Muscle layer of duodenum (tissue), 2 donors: ENCODE data around the gene PIN1.

ENCODE experiments used
- H3K27ac ChIP-seq: one replicate; pipeline ENCODE4 v1.7.0; 2013; ENCODE audit warnings: mild to moderate bottlenecking, low read length
- H3K27me3 ChIP-seq: one replicate; pipeline ENCODE4 v1.7.0; 2013; ENCODE audit warnings: low read depth, mild to moderate bottlenecking, control low read depth, low read length
- H3K36me3 ChIP-seq, 2 donors: one replicate each; pipeline ENCODE4 v1.7.0; 2013; ENCODE audit warnings: low read length in 2 of 2, control low read depth in 1 of 2, mild to moderate bottlenecking in 1 of 2; ENCODE audit not compliant: insufficient read depth in 2 of 2, control insufficient read depth in 1 of 2
- H3K4me1 ChIP-seq, 2 donors: one replicate each; pipeline ENCODE4 v1.7.0; 2013; ENCODE audit warnings: low read length in 2 of 2, mild to moderate bottlenecking in 2 of 2, control low read depth in 1 of 2, moderate library complexity in 1 of 2; ENCODE audit not compliant: insufficient read depth in 2 of 2, control insufficient read depth in 1 of 2
- H3K4me3 ChIP-seq, 2 donors: one replicate each; pipeline ENCODE4 v1.7.0; 2013; ENCODE audit warnings: low read length in 2 of 2, low read depth in 1 of 2, mild to moderate bottlenecking in 1 of 2
- H3K9me3 ChIP-seq, 2 donors: one replicate each; pipeline ENCODE4 v1.7.0; 2013; ENCODE audit warnings: low read length in 2 of 2, control low read depth in 1 of 2, mild to moderate bottlenecking in 1 of 2; ENCODE audit not compliant: control insufficient read depth in 1 of 2
- donor health status: healthy.

The PIN1 gene

DNA sequence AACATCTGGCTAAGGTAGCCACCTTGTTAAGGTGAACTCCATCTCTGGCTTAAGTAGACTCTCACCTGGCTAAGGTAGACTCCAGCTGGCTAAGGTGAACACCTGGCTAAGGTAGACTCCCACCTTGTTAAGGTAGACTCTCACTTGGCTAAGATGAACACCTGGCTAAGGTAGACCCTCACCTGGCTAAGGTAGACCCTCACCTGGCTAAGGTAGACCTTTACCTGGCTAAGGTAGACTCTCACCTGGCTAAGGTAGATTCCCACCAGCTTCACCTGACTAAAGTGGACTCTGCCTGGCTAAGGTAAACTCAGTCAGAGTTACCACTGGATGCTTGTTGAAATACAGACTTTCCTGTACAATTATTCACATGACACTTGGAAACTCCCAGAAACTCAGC lies 23.6 kb downstream of the PIN1 start:
- Histone ChIP-seq H3K4me3 (no peak overlapping the region), H3K9me3 (no peaks in the 10 kb centered on the region), H3K4me1 (no peaks in the 10 kb centered on the region), H3K27ac (no peak overlapping the region), H3K36me3 (no peaks in the 10 kb centered on the region), H3K27me3 (no peaks in the 10 kb centered on the region)

- Histone ChIP-seq H3K9me3 (no peaks in the 10 kb centered on the region), H3K4me1 (no peaks in the 10 kb centered on the region)
Measured at GRCh38 chr19:9860407-9860806, 25.3 kb downstream of the PIN1 start.

GRCh38 chr19:9861503-9861902 lies 26.4 kb downstream of the PIN1 start:
- no peaks in the 10 kb centered on the region for H3K36me3 ChIP-seq

More at GRCh38 chr19:9860407-9860806, 25.3 kb downstream of the PIN1 start:
- H3K27me3 ChIP-seq: no peaks in the 10 kb centered on the region
- no peak overlapping the region for H3K27ac ChIP-seq
- H3K36me3 ChIP-seq: no peaks in the 10 kb centered on the region
- no peak overlapping the region for H3K4me3 ChIP-seq

DNA sequence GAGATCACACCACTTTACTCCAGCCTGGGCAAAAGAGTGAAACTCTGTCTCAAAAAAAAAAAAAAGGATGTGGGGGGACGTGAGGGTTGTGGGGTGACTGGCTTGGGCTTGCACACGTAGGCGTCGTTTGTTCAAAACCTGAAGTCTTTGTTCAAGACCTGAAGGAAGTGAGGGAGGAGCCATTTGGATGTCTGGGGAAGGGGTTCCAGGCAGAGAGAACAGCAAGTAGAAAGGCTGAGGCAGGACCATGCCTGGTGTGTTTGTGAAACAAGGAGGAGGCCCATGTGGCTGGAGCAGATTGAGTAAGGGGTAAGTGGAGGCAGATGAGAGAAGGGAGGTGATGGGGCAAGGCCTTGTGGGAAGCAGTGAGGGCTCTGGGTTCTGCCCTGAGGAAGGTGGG lies 27.8 kb downstream of the PIN1 start:
- Histone ChIP-seq H3K4me1 (no peaks in the 10 kb centered on the region), H3K9me3 (no peaks in the 10 kb centered on the region), H3K27ac (no peak overlapping the region), H3K27me3 (no peaks in the 10 kb centered on the region), H3K4me3 (no peak overlapping the region), H3K36me3 (no peaks in the 10 kb centered on the region)

More at GRCh38 chr19:9861503-9861902, 26.4 kb downstream of the PIN1 start:
- Histone ChIP-seq H3K27ac (no peak overlapping the region), H3K4me3 (no peak overlapping the region), H3K9me3 (no peaks in the 10 kb centered on the region), H3K27me3 (no peaks in the 10 kb centered on the region), H3K4me1 (no peaks in the 10 kb centered on the region)

DNA sequence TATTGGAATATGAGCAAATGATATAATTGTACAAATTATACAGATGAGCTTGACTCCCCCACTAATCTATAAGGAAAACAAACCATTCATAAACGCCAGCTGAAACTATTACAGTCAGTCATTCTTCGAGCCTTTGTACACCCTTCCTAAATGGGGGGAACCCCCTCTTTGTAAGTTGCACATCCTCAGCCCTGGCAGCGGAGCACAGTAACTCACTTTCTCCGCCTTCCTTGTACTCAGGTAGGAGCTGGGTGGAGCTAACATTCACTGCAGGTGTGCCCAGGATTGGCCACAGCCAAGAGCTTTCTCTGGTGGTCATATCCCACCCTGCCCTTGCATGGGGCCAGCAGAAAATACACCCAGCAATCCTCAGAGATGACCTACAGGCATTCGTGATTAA lies 28.6 kb downstream of the PIN1 start:
- Histone ChIP-seq H3K27me3 (no peaks in the 10 kb centered on the region), H3K9me3 (no peaks in the 10 kb centered on the region), H3K4me1 (no peaks in the 10 kb centered on the region), H3K4me3 (no peak overlapping the region), H3K27ac (no peak overlapping the region), H3K36me3 (no peaks in the 10 kb centered on the region)

GRCh38 chr19:9865732-9866501 lies 30.8 kb downstream of the PIN1 start:
- no peaks in the 10 kb centered on the region for H3K27me3 ChIP-seq
- no peaks in the 10 kb centered on the region for H3K9me3 ChIP-seq
- H3K27ac ChIP-seq: no peak overlapping the region
- H3K36me3 ChIP-seq: no peaks in the 10 kb centered on the region
- H3K4me1 ChIP-seq: no peaks in the 10 kb centered on the region
- no peak overlapping the region for H3K4me3 ChIP-seq

GRCh38 chr19:9868983-9869617 lies 34.0 kb downstream of the PIN1 start:
- no peaks in the 10 kb centered on the region for H3K36me3 ChIP-seq
- no peaks in the 10 kb centered on the region for H3K27me3 ChIP-seq
- no peak overlapping the region for H3K4me3 ChIP-seq
- H3K4me1 ChIP-seq: no peaks in the 10 kb centered on the region
- H3K9me3 ChIP-seq: no peaks in the 10 kb centered on the region
- H3K27ac ChIP-seq: no peak overlapping the region

DNA sequence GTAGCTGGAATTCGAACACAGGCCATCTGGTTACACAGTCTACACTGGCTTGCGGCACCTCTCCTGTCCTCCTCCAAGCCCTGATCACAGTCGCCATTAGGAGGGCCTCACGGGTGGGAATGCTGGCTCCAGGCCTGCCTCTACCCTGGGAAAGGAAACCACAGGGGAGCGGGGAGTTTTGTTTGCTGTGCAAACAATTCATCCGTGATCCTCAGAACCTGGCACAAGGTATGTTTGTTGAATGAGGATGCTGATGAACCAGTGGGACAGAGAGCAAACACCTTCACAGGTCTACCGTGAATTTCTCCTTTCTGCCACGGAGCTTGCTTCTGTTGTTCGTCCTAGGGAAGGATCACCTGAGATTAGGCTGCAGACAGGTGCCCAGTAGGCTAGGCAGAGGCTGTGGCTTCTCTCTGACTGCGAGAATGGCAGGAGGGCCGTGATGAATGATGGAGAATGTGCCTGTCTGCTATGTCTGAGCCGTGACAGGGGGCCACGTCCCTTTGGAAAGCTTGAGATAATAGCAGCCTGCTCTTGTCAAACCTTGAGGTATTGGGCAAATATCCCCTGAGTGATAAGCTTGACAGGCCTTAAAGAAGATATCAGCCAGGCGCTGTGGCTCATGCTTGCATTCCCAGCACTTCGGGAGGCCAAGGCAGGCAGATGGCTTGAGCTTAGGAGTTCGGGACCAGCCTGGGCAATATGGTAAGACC lies 36.7 kb downstream of the PIN1 start:
- H3K27ac ChIP-seq: no peak overlapping the region
- H3K4me1 ChIP-seq: no peaks in the 10 kb centered on the region
- no peaks in the 10 kb centered on the region for H3K27me3 ChIP-seq
- H3K4me3 ChIP-seq: no peak overlapping the region
- H3K36me3 ChIP-seq: no peaks in the 10 kb centered on the region
- no peaks in the 10 kb centered on the region for H3K9me3 ChIP-seq

DNA sequence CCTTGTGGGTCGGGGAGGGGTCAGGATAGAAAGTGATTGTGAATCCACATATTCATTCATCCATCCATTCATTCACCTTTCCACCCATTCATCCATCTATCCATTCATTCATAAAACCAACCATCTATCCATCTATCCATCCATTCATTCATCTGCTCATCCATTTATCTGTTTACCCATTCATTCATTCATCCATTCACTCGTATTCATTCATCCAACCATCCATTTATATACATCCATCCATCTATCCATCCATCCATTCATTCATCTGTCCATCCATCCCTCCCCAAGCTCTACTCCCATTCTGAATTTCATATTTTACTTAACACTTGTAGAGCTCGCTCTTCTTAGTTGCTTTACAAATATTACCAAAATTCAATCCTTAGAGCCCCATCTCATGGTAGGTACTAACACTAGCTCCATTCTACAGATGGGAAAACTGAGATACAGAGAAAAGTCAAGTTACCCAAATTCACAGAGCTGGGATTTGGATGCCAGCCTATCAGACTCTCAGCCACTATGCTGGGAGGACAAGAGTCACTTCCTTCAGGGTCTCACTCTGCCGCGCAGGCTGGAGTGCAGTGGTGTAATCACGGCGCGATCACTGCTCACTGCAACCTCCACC lies 37.6 kb downstream of the PIN1 start:
- H3K36me3 ChIP-seq: no peaks in the 10 kb centered on the region
- no peak overlapping the region for H3K27ac ChIP-seq
- H3K9me3 ChIP-seq: no peaks in the 10 kb centered on the region
- H3K4me3 ChIP-seq: no peak overlapping the region
- no peaks in the 10 kb centered on the region for H3K4me1 ChIP-seq
- H3K27me3 ChIP-seq: no peaks in the 10 kb centered on the region

DNA sequence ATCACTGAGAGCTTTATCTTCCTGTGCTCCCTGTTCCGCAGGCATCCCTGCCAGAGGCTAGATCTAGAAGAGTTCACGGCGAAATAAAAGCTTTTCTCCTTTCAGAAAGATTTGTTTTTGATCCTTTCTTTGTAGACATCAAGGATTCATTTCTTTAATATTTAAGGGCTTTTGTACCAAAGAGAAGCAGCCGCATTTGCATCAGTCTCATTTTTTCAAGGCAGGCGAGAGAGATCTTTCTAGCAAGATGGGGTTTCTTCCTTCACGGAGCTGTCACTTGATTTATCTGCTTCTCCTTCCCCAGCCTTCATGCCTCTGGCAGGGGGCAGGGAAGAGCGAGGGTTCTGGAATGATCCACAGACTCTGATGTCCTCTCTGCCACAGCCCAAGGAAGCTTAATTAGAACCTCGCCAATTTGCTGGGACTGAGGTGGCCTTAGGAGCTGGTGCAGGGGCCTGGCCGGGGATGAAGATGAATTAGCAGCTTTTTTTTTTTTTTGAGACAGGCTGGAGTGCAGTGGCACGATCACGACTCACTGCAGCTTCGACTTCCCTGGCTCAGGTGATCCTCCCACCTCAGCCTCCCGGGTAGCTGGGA lies 40.0 kb downstream of the PIN1 start:
- H3K4me3 ChIP-seq: no peak overlapping the region
- H3K4me1 ChIP-seq: no peaks in the 10 kb centered on the region
- H3K27me3 ChIP-seq: no peaks in the 10 kb centered on the region
- no peaks in the 10 kb centered on the region for H3K9me3 ChIP-seq
- no peaks in the 10 kb centered on the region for H3K36me3 ChIP-seq
- H3K27ac ChIP-seq: no peak overlapping the region

DNA sequence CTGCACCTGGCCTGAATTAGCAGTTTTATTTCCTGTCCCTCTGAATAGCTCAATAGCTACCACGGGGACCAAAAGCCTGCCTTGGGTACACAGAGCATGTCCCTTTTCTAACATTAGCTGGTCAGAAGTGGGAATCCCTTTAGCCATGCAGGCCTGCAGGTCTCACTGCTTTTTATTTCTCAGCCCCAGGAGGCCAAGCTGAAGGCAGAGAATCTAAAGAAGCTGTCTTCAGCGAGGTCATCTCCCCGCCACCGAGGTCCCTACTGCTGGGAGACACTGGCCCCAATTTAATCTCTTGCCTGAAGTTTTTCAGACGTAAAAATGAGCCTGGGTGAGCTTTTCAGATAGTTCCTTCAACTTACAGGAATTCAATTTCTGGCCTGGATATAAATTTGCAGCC lies 40.7 kb downstream of the PIN1 start:
- Histone ChIP-seq H3K4me3 (no peak overlapping the region), H3K27me3 (no peaks in the 10 kb centered on the region), H3K36me3 (no peaks in the 10 kb centered on the region), H3K27ac (no peak overlapping the region), H3K9me3 (no peaks in the 10 kb centered on the region), H3K4me1 (no peaks in the 10 kb centered on the region)
